ENCODE data around the gene SELL.
"Not testable (repeated sequence)": the region's sequence is repeated elsewhere in the genome, so short reads cannot be mapped to it uniquely, and the experiment has no call there.

Gene SELL

GRCh38 chr1:169729991-169730390 lies 18.6 kb upstream of the SELL start:
- no peak for DNase-seq (ENCODE audit: low read depth, low spot score)
- no peaks in the 10 kb centered on the region for H3K4me1 ChIP-seq (ENCODE audit: control insufficient read depth, insufficient read depth, low read length)
- no peaks in the 10 kb centered on the region for H3K27me3 ChIP-seq (ENCODE audit: control insufficient read depth, insufficient read depth, low read length)
- H3K4me3 ChIP-seq (ENCODE audit: low read length): no peak overlapping the region
- no peaks in the 10 kb centered on the region for H3K36me3 ChIP-seq (ENCODE audit: control insufficient read depth, insufficient read depth, low read length)
- H3K9me3 ChIP-seq (ENCODE audit: control insufficient read depth, insufficient read depth, low read length): no peaks in the 10 kb centered on the region
- H3K27ac ChIP-seq (ENCODE audit: low read length): no peak overlapping the region

DNA sequence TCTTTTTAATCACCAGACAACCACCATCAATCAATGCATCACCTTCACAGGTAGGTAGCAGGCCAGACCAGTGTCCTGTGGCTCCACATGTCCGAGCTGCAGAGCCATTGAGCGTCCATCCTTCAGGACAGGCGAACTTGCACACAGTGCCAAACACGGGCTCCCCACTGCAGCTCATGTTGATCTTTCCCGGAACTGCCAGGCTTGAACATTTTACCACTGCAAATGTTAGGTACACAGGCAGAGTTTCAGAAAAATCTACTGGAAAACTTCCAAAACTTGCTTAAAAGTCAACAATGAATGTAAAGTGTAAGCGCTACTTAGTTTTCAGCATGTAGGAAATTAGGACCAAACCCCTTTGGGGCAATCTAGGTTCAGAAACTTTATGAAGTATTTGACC lies 15.9 kb upstream of the SELL start:
- Histone ChIP-seq H3K36me3 (ENCODE audit: control insufficient read depth, insufficient read depth, low read length) (no peaks in the 10 kb centered on the region), H3K27ac (ENCODE audit: low read length) (no peak overlapping the region), H3K4me3 (ENCODE audit: low read length) (no peak overlapping the region), H3K27me3 (ENCODE audit: control insufficient read depth, insufficient read depth, low read length) (no peaks in the 10 kb centered on the region), H3K9me3 (ENCODE audit: control insufficient read depth, insufficient read depth, low read length) (no peaks in the 10 kb centered on the region), H3K4me1 (ENCODE audit: control insufficient read depth, insufficient read depth, low read length) (no peaks in the 10 kb centered on the region)
- DNase-seq (ENCODE audit: low read depth, low spot score): no peak
- WGBS (ENCODE audit: insufficient coverage, insufficient read length): no CpG with 5 or more reads among the region's 6 CpGs

DNA sequence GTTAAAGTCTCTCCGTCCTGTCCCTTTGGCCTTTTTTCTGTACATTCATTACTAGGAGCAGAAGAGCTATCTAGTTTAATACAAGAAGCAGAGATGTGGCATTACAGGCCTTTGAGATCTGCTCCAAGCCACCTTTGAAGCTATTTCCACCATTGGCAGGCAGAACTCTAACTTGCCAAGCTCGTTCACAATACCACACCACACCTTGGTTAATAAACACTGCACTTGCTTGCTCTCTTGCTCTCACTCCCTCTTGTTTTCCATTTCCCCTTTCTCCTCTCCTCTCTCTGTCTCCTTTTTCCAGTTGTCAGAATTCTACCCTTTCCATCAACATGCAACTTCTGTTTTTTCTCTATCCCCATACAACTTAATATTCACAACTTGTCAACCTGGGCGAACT lies 15.4 kb upstream of the SELL start:
- Histone ChIP-seq H3K4me3 (ENCODE audit: low read length) (no peak overlapping the region), H3K27me3 (ENCODE audit: control insufficient read depth, insufficient read depth, low read length) (no peaks in the 10 kb centered on the region), H3K36me3 (ENCODE audit: control insufficient read depth, insufficient read depth, low read length) (no peaks in the 10 kb centered on the region), H3K4me1 (ENCODE audit: control insufficient read depth, insufficient read depth, low read length) (no peaks in the 10 kb centered on the region), H3K27ac (ENCODE audit: low read length) (no peak overlapping the region), H3K9me3 (ENCODE audit: control insufficient read depth, insufficient read depth, low read length) (no peaks in the 10 kb centered on the region)
- WGBS (ENCODE audit: insufficient coverage, insufficient read length): no CpG with 5 or more reads among the region's 3 CpGs
- DNase-seq (ENCODE audit: low read depth, low spot score): no peak

DNA sequence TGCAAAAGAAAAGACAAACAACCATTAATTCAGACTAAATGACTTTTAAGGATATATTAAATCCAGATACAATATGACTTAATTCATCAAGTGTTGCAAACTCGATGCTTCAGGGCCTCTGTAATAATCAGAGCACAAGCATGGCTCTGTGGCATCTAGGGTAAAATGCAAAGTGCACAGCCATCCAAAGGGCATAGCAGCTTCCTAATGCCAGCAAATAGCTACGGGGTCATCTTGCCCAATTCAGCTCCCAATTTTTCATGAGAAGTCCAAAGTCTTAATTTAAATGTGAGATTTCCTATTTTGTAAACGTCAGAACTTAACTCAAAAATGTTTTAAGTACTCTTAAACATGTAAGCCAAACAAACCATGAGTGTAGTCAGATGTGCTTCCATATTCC lies 14.5 kb upstream of the SELL start:
- DNase-seq (ENCODE audit: low read depth, low spot score): no peak
- Histone ChIP-seq H3K4me3 (ENCODE audit: low read length) (no peak overlapping the region), H3K9me3 (ENCODE audit: control insufficient read depth, insufficient read depth, low read length) (no peaks in the 10 kb centered on the region), H3K36me3 (ENCODE audit: control insufficient read depth, insufficient read depth, low read length) (no peaks in the 10 kb centered on the region), H3K4me1 (ENCODE audit: control insufficient read depth, insufficient read depth, low read length) (no peaks in the 10 kb centered on the region), H3K27me3 (ENCODE audit: control insufficient read depth, insufficient read depth, low read length) (no peaks in the 10 kb centered on the region), H3K27ac (ENCODE audit: low read length) (no peak overlapping the region)
- no CpG with 5 or more reads among the region's 3 CpGs for WGBS (ENCODE audit: insufficient coverage, insufficient read length)

- DNase-seq (ENCODE audit: low read depth, low spot score): no peak
- Histone ChIP-seq H3K4me1 (ENCODE audit: control insufficient read depth, insufficient read depth, low read length) (no peaks in the 10 kb centered on the region), H3K9me3 (ENCODE audit: control insufficient read depth, insufficient read depth, low read length) (no peaks in the 10 kb centered on the region), H3K27ac (ENCODE audit: low read length) (no peak overlapping the region), H3K36me3 (ENCODE audit: control insufficient read depth, insufficient read depth, low read length) (no peaks in the 10 kb centered on the region), H3K4me3 (ENCODE audit: low read length) (no peak overlapping the region), H3K27me3 (ENCODE audit: control insufficient read depth, insufficient read depth, low read length) (no peaks in the 10 kb centered on the region)
- no CpG with 5 or more reads among the region's 4 CpGs for WGBS (ENCODE audit: insufficient coverage, insufficient read length)
Observed at GRCh38 chr1:169724168-169724567, 12.7 kb upstream of the SELL start.

- H3K36me3 ChIP-seq (ENCODE audit: control insufficient read depth, insufficient read depth, low read length): no peaks in the 10 kb centered on the region
- no peak for DNase-seq (ENCODE audit: low read depth, low spot score)
- H3K9me3 ChIP-seq (ENCODE audit: control insufficient read depth, insufficient read depth, low read length): no peaks in the 10 kb centered on the region
- no peak overlapping the region for H3K4me3 ChIP-seq (ENCODE audit: low read length)
- H3K4me1 ChIP-seq (ENCODE audit: control insufficient read depth, insufficient read depth, low read length): no peaks in the 10 kb centered on the region
- H3K27me3 ChIP-seq (ENCODE audit: control insufficient read depth, insufficient read depth, low read length): no peaks in the 10 kb centered on the region
- no peak overlapping the region for H3K27ac ChIP-seq (ENCODE audit: low read length)
- no CpG with 5 or more reads among the region's 2 CpGs for WGBS (ENCODE audit: insufficient coverage, insufficient read length)
Observed at GRCh38 chr1:169723763-169724162, 12.3 kb upstream of the SELL start.

DNA sequence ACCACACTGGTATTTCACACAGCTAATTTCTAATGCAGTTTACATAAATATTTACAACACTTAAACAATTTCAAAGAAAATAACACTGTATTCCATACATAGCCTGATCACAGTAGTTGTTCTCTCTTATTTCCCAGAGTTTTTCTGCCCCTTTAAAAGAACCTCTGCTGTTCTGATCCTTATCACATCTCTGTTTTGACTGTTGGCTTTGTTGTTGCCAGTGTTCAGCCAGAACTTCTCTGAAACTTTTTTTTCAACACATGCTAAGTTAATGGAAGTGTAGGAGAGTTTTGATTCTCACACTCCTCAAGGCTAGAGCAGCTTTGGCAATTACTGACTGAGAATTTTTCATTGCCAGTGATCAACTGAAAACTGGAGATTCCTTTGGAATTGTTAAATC lies 11.4 kb upstream of the SELL start:
- H3K4me3 ChIP-seq (ENCODE audit: low read length): no peak overlapping the region
- no peak for DNase-seq (ENCODE audit: low read depth, low spot score)
- no peaks in the 10 kb centered on the region for H3K4me1 ChIP-seq (ENCODE audit: control insufficient read depth, insufficient read depth, low read length)
- H3K9me3 ChIP-seq (ENCODE audit: control insufficient read depth, insufficient read depth, low read length): no peaks in the 10 kb centered on the region
- no peaks in the 10 kb centered on the region for H3K27me3 ChIP-seq (ENCODE audit: control insufficient read depth, insufficient read depth, low read length)
- H3K27ac ChIP-seq (ENCODE audit: low read length): no peak overlapping the region
- no peaks in the 10 kb centered on the region for H3K36me3 ChIP-seq (ENCODE audit: control insufficient read depth, insufficient read depth, low read length)

- not testable (repeated sequence) for H3K27me3 ChIP-seq (ENCODE audit: control insufficient read depth, insufficient read depth, low read length); H3K9me3 ChIP-seq (ENCODE audit: control insufficient read depth, insufficient read depth, low read length); H3K4me3 ChIP-seq (ENCODE audit: low read length); DNase-seq (ENCODE audit: low read depth, low spot score); H3K36me3 ChIP-seq (ENCODE audit: control insufficient read depth, insufficient read depth, low read length); H3K4me1 ChIP-seq (ENCODE audit: control insufficient read depth, insufficient read depth, low read length); H3K27ac ChIP-seq (ENCODE audit: low read length)
- WGBS (ENCODE audit: insufficient coverage, insufficient read length): no CpG with 5 or more reads among the region's 2 CpGs
Observed at GRCh38 chr1:169715100-169715499, 3.7 kb upstream of the SELL start.

DNA sequence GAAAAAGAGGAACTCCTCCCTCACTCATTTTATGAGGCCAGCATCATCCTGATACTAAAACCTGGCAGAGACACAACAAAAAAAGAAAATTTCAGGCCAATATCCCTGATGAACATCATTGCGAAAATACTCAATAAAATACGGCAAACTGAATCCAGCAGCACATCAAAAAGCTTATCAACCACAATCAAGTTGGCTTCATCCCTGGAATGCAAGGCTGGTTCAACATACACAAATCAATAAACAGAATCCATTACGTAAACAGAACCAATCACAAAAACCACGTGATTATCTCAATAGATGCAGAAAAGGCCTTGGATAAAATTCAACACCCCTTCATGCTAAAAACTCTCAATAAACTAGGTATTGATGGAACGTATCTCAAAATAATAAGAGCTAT lies 1.7 kb upstream of the SELL start:
- H3K9me3 ChIP-seq (ENCODE audit: control insufficient read depth, insufficient read depth, low read length); H3K36me3 ChIP-seq (ENCODE audit: control insufficient read depth, insufficient read depth, low read length); H3K27ac ChIP-seq (ENCODE audit: low read length); H3K27me3 ChIP-seq (ENCODE audit: control insufficient read depth, insufficient read depth, low read length); DNase-seq (ENCODE audit: low read depth, low spot score); H3K4me3 ChIP-seq (ENCODE audit: low read length); H3K4me1 ChIP-seq (ENCODE audit: control insufficient read depth, insufficient read depth, low read length): not testable (repeated sequence)
- WGBS (ENCODE audit: insufficient coverage, insufficient read length): no CpG with 5 or more reads among the region's 5 CpGs

DNA sequence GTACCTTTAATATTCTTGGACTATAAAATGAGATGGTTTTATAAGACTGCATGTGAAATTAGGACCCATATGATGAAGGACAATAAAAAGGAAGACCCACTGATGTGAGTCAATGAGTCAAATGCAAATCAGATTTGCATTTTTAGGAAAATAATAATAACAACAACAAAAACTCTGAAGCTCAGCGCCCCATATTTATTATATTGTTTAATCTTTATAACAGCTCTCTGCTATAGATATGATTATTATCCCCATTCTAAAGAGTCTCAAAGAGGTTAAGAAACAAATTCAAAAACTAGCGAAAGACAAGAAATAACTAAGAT lies 850 bp upstream of the SELL start:
- H3K36me3 ChIP-seq (ENCODE audit: control insufficient read depth, insufficient read depth, low read length): no peaks in the 10 kb centered on the region
- H3K9me3 ChIP-seq (ENCODE audit: control insufficient read depth, insufficient read depth, low read length): no peaks in the 10 kb centered on the region
- H3K4me3 ChIP-seq (ENCODE audit: low read length): no peak overlapping the region
- no peak overlapping the region for H3K27ac ChIP-seq (ENCODE audit: low read length)
- WGBS (ENCODE audit: insufficient coverage, insufficient read length): no CpG with 5 or more reads among the region's 2 CpGs
- H3K4me1 ChIP-seq (ENCODE audit: control insufficient read depth, insufficient read depth, low read length): no peaks in the 10 kb centered on the region
- DNase-seq (ENCODE audit: low read depth, low spot score): no peak
- no peaks in the 10 kb centered on the region for H3K27me3 ChIP-seq (ENCODE audit: control insufficient read depth, insufficient read depth, low read length)

- Histone ChIP-seq H3K4me3 (ENCODE audit: low read length) (no peak overlapping the region), H3K27ac (ENCODE audit: low read length) (no peak overlapping the region), H3K4me1 (ENCODE audit: control insufficient read depth, insufficient read depth, low read length) (no peaks in the 10 kb centered on the region)
Observed at GRCh38 chr1:169708647-169709046, 2.8 kb downstream of the SELL start.

More at GRCh38 chr1:169708647-169709046, 2.8 kb downstream of the SELL start:
- DNase-seq (ENCODE audit: low read depth, low spot score): no peak
- no peaks in the 10 kb centered on the region for H3K27me3 ChIP-seq (ENCODE audit: control insufficient read depth, insufficient read depth, low read length)
- H3K9me3 ChIP-seq (ENCODE audit: control insufficient read depth, insufficient read depth, low read length): no peaks in the 10 kb centered on the region
- no CpG with 5 or more reads among the region's 3 CpGs for WGBS (ENCODE audit: insufficient coverage, insufficient read length)
- H3K36me3 ChIP-seq (ENCODE audit: control insufficient read depth, insufficient read depth, low read length): no peaks in the 10 kb centered on the region

All from iPS DF 6.9 (cell line).